H9 (cell line): ENCODE results near the gene DDX55. TPM values are rescaled to one million over a fixed set of nuclear protein-coding genes. Genes with fewer than 3 reads are reported as not detected.

Source experiments
- DNase-seq: peaks from one replicate; pipeline ENCODE4 v3.0.0-alpha.2; 2017
- H2AFZ ChIP-seq: one replicate; pipeline ENCODE4 v1.6.1; 2013; ENCODE audit warnings: mild to moderate bottlenecking, low read length, control low read depth, moderate library complexity
- H2AK5ac ChIP-seq: 2 replicates; pipeline ENCODE4 v1.6.1; 2013; ENCODE audit warnings: low read length, control low read depth, mixed read lengths; ENCODE audit not compliant: insufficient read length
- H2BK120ac ChIP-seq: one replicate; pipeline ENCODE4 v1.6.1; 2013; ENCODE audit warnings: low read depth, mild to moderate bottlenecking, low read length, control low read depth, inconsistent platforms; ENCODE audit not compliant: poor library complexity, severe bottlenecking
- H2BK12ac ChIP-seq: 2 replicates; pipeline ENCODE4 v1.6.1; 2013; ENCODE audit warnings: low read length, control low read depth, mixed read lengths, low read depth; ENCODE audit not compliant: insufficient read length
- H2BK15ac ChIP-seq: 2 replicates; pipeline ENCODE4 v1.6.1; 2013; ENCODE audit warnings: low read depth, low read length, control low read depth
- H2BK20ac ChIP-seq: one replicate; pipeline ENCODE4 v1.6.1; 2013; ENCODE audit warnings: low read depth, mild to moderate bottlenecking, low read length, control low read depth, inconsistent platforms; ENCODE audit not compliant: poor library complexity, severe bottlenecking
- H2BK5ac ChIP-seq: 2 replicates; pipeline ENCODE4 v1.6.1; 2013; ENCODE audit warnings: low read length, control low read depth, mixed read lengths; ENCODE audit not compliant: insufficient read length
- H3K14ac ChIP-seq: 2 replicates; pipeline ENCODE4 v1.6.1; 2013; ENCODE audit warnings: low read length, control low read depth; ENCODE audit not compliant: insufficient read depth
- H3K18ac ChIP-seq: 2 replicates; pipeline ENCODE4 v1.6.1; 2013; ENCODE audit warnings: low read depth, mild to moderate bottlenecking, mixed read lengths, low read length, control low read depth; ENCODE audit not compliant: insufficient read length
- H3K23ac ChIP-seq: 2 replicates; pipeline ENCODE4 v1.6.1; 2013; ENCODE audit warnings: low read length, control low read depth, mixed read lengths, low read depth; ENCODE audit not compliant: insufficient read length
- H3K23me2 ChIP-seq: 2 replicates; pipeline ENCODE4 v1.6.1; 2013; ENCODE audit warnings: low read depth, mild to moderate bottlenecking, mixed read lengths, low read length, control low read depth; ENCODE audit not compliant: insufficient read length, poor library complexity, severe bottlenecking
- H3K27ac ChIP-seq: 2 replicates; pipeline ENCODE4 v1.5.1; 2013; ENCODE audit warnings: low read length, control low read depth, mixed read lengths, low read depth; ENCODE audit not compliant: insufficient read length
- H3K27me3 ChIP-seq: 2 replicates; pipeline ENCODE4 v1.6.1; 2013; ENCODE audit warnings: low read length, control low read depth, inconsistent platforms; ENCODE audit not compliant: insufficient read depth
- H3K4ac ChIP-seq: 2 replicates; pipeline ENCODE4 v1.6.1; 2013; ENCODE audit warnings: low read depth, mild to moderate bottlenecking, control low read depth, inconsistent platforms, low read length, moderate library complexity
- H3K4me1 ChIP-seq: 2 replicates; pipeline ENCODE4 v1.6.1; 2013; ENCODE audit warnings: low read length, control low read depth, inconsistent platforms; ENCODE audit not compliant: insufficient read depth
- H3K4me2 ChIP-seq: 2 replicates; pipeline ENCODE4 v1.6.1; 2013; ENCODE audit warnings: low read length, control low read depth, mixed read lengths; ENCODE audit not compliant: insufficient read length, insufficient read depth
- H3K56ac ChIP-seq: 2 replicates; pipeline ENCODE4 v1.6.1; 2013; ENCODE audit warnings: low read depth, mild to moderate bottlenecking, mixed read lengths, low read length, control low read depth; ENCODE audit not compliant: insufficient read length
- H3K79me1 ChIP-seq: 2 replicates; pipeline ENCODE4 v1.6.1; 2013; ENCODE audit warnings: low read depth, mild to moderate bottlenecking, moderate library complexity, low read length, control low read depth, inconsistent platforms; ENCODE audit not compliant: insufficient read depth, poor library complexity, severe bottlenecking
- H3K79me2 ChIP-seq: 2 replicates; pipeline ENCODE4 v1.6.1; 2013; ENCODE audit warnings: low read length, control low read depth, inconsistent platforms; ENCODE audit not compliant: insufficient read depth
- H3K9ac ChIP-seq: 2 replicates; pipeline ENCODE4 v1.6.1; 2013; ENCODE audit warnings: low read length, control low read depth, mixed read lengths; ENCODE audit not compliant: insufficient read length; ENCODE audit errors: extremely low read depth
- H3K9me3 ChIP-seq: one replicate; pipeline ENCODE4 v1.6.1; 2013; ENCODE audit warnings: low read depth, low read length, inconsistent platforms; ENCODE audit not compliant: control insufficient read depth
- H3T11ph ChIP-seq: one replicate; pipeline ENCODE4 v1.6.1; 2013; ENCODE audit warnings: mild to moderate bottlenecking, low read length, control low read depth, inconsistent platforms
- H4K20me1 ChIP-seq: one replicate; pipeline ENCODE4 v1.6.1; 2013; ENCODE audit not compliant: control insufficient read depth, insufficient read length, insufficient read depth
- H4K5ac ChIP-seq: 2 replicates; pipeline ENCODE4 v1.6.1; 2013; ENCODE audit warnings: low read depth, mild to moderate bottlenecking, mixed read lengths, low read length, control low read depth; ENCODE audit not compliant: insufficient read length
- H4K8ac ChIP-seq: replicated peaks from 2 replicates; pipeline ENCODE4 v1.6.1; 2013; ENCODE audit warnings: low read length, control low read depth, mixed read lengths, low read depth; ENCODE audit not compliant: insufficient read length
- H4K91ac ChIP-seq: 2 replicates; pipeline ENCODE4 v1.6.1; 2013; ENCODE audit warnings: low read depth, mild to moderate bottlenecking, moderate library complexity, mixed read lengths, low read length, control low read depth; ENCODE audit not compliant: insufficient read length
- H3K27ac Mint-ChIP-seq, 3 experiments: 2 replicates in 2 of 3; 3 replicates in 1 of 3; pipeline ENCODE4 v1.8.0; 2020 to 2021; ENCODE audit warnings: mixed read lengths in 3 of 3, mild to moderate bottlenecking in 1 of 3, moderate library complexity in 1 of 3
- H3K27me3 Mint-ChIP-seq: 2 replicates; pipeline ENCODE4 v1.8.0; 2021; ENCODE audit warnings: low read depth, mild to moderate bottlenecking, moderate library complexity, mixed read lengths
- H3K36me3 Mint-ChIP-seq, 3 experiments: 2 replicates in 2 of 3; 3 replicates in 1 of 3; pipeline ENCODE4 v1.8.0; 2020 to 2021; ENCODE audit warnings: low read depth in 3 of 3, mixed read lengths in 3 of 3; ENCODE audit not compliant: insufficient read depth in 1 of 3
- H3K4me1 Mint-ChIP-seq, 2 experiments: 2 replicates each; pipeline ENCODE4 v1.8.0; 2020; ENCODE audit warnings: mixed read lengths in 2 of 2
- H3K4me3 Mint-ChIP-seq, 2 experiments: 2 replicates in 1 of 2; 3 replicates in 1 of 2; pipeline ENCODE4 v1.8.0; 2020 to 2021; ENCODE audit warnings: mild to moderate bottlenecking in 2 of 2, mixed read lengths in 2 of 2, moderate library complexity in 1 of 2
- H3K9me3 Mint-ChIP-seq, 2 experiments: 2 replicates in 1 of 2; 3 replicates in 1 of 2; pipeline ENCODE4 v1.8.0; 2020; ENCODE audit warnings: mild to moderate bottlenecking in 2 of 2, mixed read lengths in 2 of 2, moderate library complexity in 1 of 2
- WGBS: extraction: QIAGEN DNeasy Blood & Tissue Kit; methylation state at CpG from one replicate; pipeline ENCODE4 v1.1.7; 2013; ENCODE audit warnings: missing lambda C conversion rate, low lambda C conversion rate, mixed read lengths; ENCODE audit not compliant: insufficient read length; ENCODE audit errors: extremely low coverage; 5-methylcytosine and 5-hydroxymethylcytosine counted together
- total RNA-seq: library from RNA; stranded (reverse); gene quantifications from 2 replicates; pipeline ENCODE4 v1.2.1, GENCODE V29; 2021
- TF ChIP-seq, protein P1 (sequence below): fragments of 200-600 bp; sonication (generic); conservative IDR thresholded peaks from 3 replicates; pipeline ENCODE4 v1.8.0; 2021; ENCODE audit warnings: antibody characterized with exemption, mild to moderate bottlenecking

The DDX55 gene
- total RNA-seq, 1 experiment from 2014 or later = 51.7 TPM

- Mint-ChIP-seq H3K27me3 (peaks cover 4% of the 10 kb centered on the region; the same call in 1 of the 2 replicates), H3K36me3 (peaks cover 0 to 8% (median 6%) of the 10 kb centered on the region in 3 experiments; a peak in 4 of 7 replicates), H3K4me3 (no peak overlapping the region), H3K27ac (no peak overlapping the region), H3K9me3 (no peaks in the 10 kb centered on the region; a peak in 1 of 5 replicates), H3K4me1 (no peaks in the 10 kb centered on the region)
- Histone ChIP-seq H2BK120ac (no peak overlapping the region), H3K14ac (no peak overlapping the region), H4K8ac (no peak overlapping the region), H2BK20ac (no peak overlapping the region), H2BK12ac (no peak overlapping the region), H3K9me3 (no peaks in the 10 kb centered on the region), H4K20me1 (no peaks in the 10 kb centered on the region), H3K79me2 (no peaks in the 10 kb centered on the region), H4K91ac (no peak overlapping the region), H3T11ph (no peak overlapping the region), H2BK15ac (no peak overlapping the region), H3K56ac (no peak overlapping the region), H3K27ac (no peak overlapping the region), H2BK5ac (no peak overlapping the region), H3K4me1 (no peaks in the 10 kb centered on the region), H3K23ac (no peak overlapping the region), H3K27me3 (no peaks in the 10 kb centered on the region), H3K4me2 (no peak overlapping the region), H2AK5ac (no peak overlapping the region), H3K23me2 (no peaks in the 10 kb centered on the region), H3K18ac (no peak overlapping the region), H3K4ac (no peak overlapping the region), H4K5ac (no peak overlapping the region), H2AFZ (no peak overlapping the region), H3K79me1 (no peaks in the 10 kb centered on the region), H3K9ac (no peak overlapping the region)
- TF ChIP-seq, protein P1, sequence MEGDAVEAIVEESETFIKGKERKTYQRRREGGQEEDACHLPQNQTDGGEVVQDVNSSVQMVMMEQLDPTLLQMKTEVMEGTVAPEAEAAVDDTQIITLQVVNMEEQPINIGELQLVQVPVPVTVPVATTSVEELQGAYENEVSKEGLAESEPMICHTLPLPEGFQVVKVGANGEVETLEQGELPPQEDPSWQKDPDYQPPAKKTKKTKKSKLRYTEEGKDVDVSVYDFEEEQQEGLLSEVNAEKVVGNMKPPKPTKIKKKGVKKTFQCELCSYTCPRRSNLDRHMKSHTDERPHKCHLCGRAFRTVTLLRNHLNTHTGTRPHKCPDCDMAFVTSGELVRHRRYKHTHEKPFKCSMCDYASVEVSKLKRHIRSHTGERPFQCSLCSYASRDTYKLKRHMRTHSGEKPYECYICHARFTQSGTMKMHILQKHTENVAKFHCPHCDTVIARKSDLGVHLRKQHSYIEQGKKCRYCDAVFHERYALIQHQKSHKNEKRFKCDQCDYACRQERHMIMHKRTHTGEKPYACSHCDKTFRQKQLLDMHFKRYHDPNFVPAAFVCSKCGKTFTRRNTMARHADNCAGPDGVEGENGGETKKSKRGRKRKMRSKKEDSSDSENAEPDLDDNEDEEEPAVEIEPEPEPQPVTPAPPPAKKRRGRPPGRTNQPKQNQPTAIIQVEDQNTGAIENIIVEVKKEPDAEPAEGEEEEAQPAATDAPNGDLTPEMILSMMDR = no peak
- no CpG with 5 or more reads among the region's 1 CpG for WGBS
- no peak for DNase-seq
These were observed 25.3 kb upstream of the DDX55 start for GRCh38 chr12:123576611-123577010.
